ENCODE results near the gene TBX10. TPM values are rescaled to one million over a fixed set of nuclear protein-coding genes. Genes with fewer than 3 reads are reported as not detected.
"Not testable (repeated sequence)": the region's sequence is repeated elsewhere in the genome, so short reads cannot be mapped to it uniquely, and the experiment has no call there.

Gene TBX10
- total RNA-seq, 4 donors from 2014 or later, result not detected

- no peak overlapping the region for H3K4me3 ChIP-seq
- intact Hi-C loops (cut with DNase I; ENCODE audit: low total_unique reads), result no loop called here
- no peak for ATAC-seq
These were observed 39.1 kb downstream of the TBX10 start for GRCh38 chr11:67600324-67601029.

GRCh38 chr11:67599149-67599548, 40.4 kb downstream of the TBX10 start:
- no peaks in the 10 kb centered on the region for H3K36me3 ChIP-seq
- no peak for ATAC-seq
- H3K27me3 ChIP-seq, result peaks cover 0 to 3% (median 0%) of the 10 kb centered on the region in 3 donors
- H3K27ac ChIP-seq, result no peak overlapping the region
- DNase-seq, result no peak
- no peak overlapping the region for H3K4me3 ChIP-seq
- intact Hi-C loops (cut with DNase I; ENCODE audit: low total_unique reads), result no loop called here
- H3K4me1 ChIP-seq, result no peaks in the 10 kb centered on the region
- no peaks in the 10 kb centered on the region for H3K9me3 ChIP-seq
- in situ Hi-C loops (cut with MboI; ENCODE audit: low sequenced_read_pairs in 4 of 4), result no loop called here
- TF ChIP-seq CTCF (IDR thresholded peaks at IDR 0.05 in 4 of 5, conservative IDR thresholded peaks at IDR 0.05 in 1 of 5), result no peak
- TF ChIP-seq POLR2A (IDR thresholded peaks at IDR 0.05), result no peak

More at GRCh38 chr11:67600324-67601029, 39.1 kb downstream of the TBX10 start:
- Histone ChIP-seq H3K27ac (no peak overlapping the region), H3K36me3 (no peaks in the 10 kb centered on the region), H3K9me3 (no peaks in the 10 kb centered on the region), H3K27me3 (peaks cover 0 to 3% (median 0%) of the 10 kb centered on the region in 3 donors), H3K4me1 (no peaks in the 10 kb centered on the region)
- no peak for DNase-seq
- in situ Hi-C loops (cut with MboI; ENCODE audit: low sequenced_read_pairs in 4 of 4), result no loop called here
- TF ChIP-seq CTCF (IDR thresholded peaks at IDR 0.05 in 4 of 5, conservative IDR thresholded peaks at IDR 0.05 in 1 of 5), result no peak
- no peak for TF ChIP-seq POLR2A (IDR thresholded peaks at IDR 0.05)

- DNase-seq; H3K36me3 ChIP-seq; in situ Hi-C loops (cut with MboI; ENCODE audit: low sequenced_read_pairs in 4 of 4); ATAC-seq; H3K9me3 ChIP-seq; H3K4me1 ChIP-seq; intact Hi-C loops (cut with DNase I; ENCODE audit: low total_unique reads); H3K27me3 ChIP-seq; H3K27ac ChIP-seq; H3K4me3 ChIP-seq: not testable (repeated sequence)
These were observed 41.6 kb downstream of the TBX10 start for GRCh38 chr11:67597963-67598362.

GRCh38 chr11:67597458-67597857, 42.1 kb downstream of the TBX10 start:
- H3K9me3 ChIP-seq; H3K27me3 ChIP-seq; H3K4me1 ChIP-seq; in situ Hi-C loops (cut with MboI; ENCODE audit: low sequenced_read_pairs in 4 of 4); DNase-seq; H3K4me3 ChIP-seq; H3K27ac ChIP-seq; intact Hi-C loops (cut with DNase I; ENCODE audit: low total_unique reads); ATAC-seq; H3K36me3 ChIP-seq: not testable (repeated sequence)

- Histone ChIP-seq H3K27ac (no peak overlapping the region), H3K9me3 (no peaks in the 10 kb centered on the region), H3K4me3 (no peak overlapping the region), H3K36me3 (no peaks in the 10 kb centered on the region), H3K4me1 (no peaks in the 10 kb centered on the region), H3K27me3 (peaks cover 0 to 3% (median 0%) of the 10 kb centered on the region in 3 donors)
- DNase-seq, result no peak
- no peak for ATAC-seq
- in situ Hi-C loops (cut with MboI; ENCODE audit: low sequenced_read_pairs in 4 of 4) (no loop called here), intact Hi-C loops (cut with DNase I; ENCODE audit: low total_unique reads) (no loop called here)
- TF ChIP-seq POLR2A (IDR thresholded peaks at IDR 0.05) (no peak), CTCF (IDR thresholded peaks at IDR 0.05 in 4 of 5, conservative IDR thresholded peaks at IDR 0.05 in 1 of 5) (no peak)
These were observed 42.7 kb downstream of the TBX10 start for GRCh38 chr11:67596753-67597300.

All from gastrocnemius medialis (tissue), 4 donors.